GM12891 (cell line): Measurements from ENCODE around the gene ABCC3.

Experiments
- POLR2A ChIP-seq: IDR thresholded peaks from 2 replicates; pipeline ENCODE4 v1.6.1; 2011; ENCODE audit warnings: low read depth, low read length, control low read depth
- POLR2AphosphoS5 ChIP-seq: IDR thresholded peaks from 2 replicates; pipeline ENCODE4 v1.6.1; 2011; ENCODE audit warnings: low read depth, low read length, control low read depth
- SPI1 ChIP-seq: IDR thresholded peaks from 2 replicates; pipeline ENCODE4 v1.6.1; 2011; ENCODE audit warnings: low read depth, low read length, control low read depth
- TAF1 ChIP-seq: IDR thresholded peaks from 2 replicates; pipeline ENCODE4 v1.6.1; 2011; ENCODE audit warnings: low read depth, low read length, control low read depth

- TF ChIP-seq POLR2A (no peak), POLR2AphosphoS5 (no peak), TAF1 (no peak), SPI1 (no peak)
Observed at GRCh38 chr17:50596191-50597037, 38.3 kb upstream of the ABCC3 start.
